GM21447 (cell line): ENCODE measurements around the gene FAIM.
"Not testable (repeated sequence)": the region's sequence is repeated elsewhere in the genome, so short reads cannot be mapped to it uniquely, and the experiment has no call there.

ENCODE experiments used
- ATAC-seq: cut with Tn5 transposase; IDR thresholded peaks from one replicate; pipeline ENCODE4 v1.9.1; 2021; ENCODE audit not compliant: unreplicated experiment

FAIM gene

GRCh38 chr3:138600100-138600745, 8.3 kb upstream of the FAIM start:
- no peak for ATAC-seq

GRCh38 chr3:138601661-138602060, 6.9 kb upstream of the FAIM start:
- ATAC-seq = not testable (repeated sequence)

- not testable (repeated sequence) for ATAC-seq
Measured at GRCh38 chr3:138604106-138604595, 4.4 kb upstream of the FAIM start.

- no peak for ATAC-seq
Measured at GRCh38 chr3:138609898-138610266, 1.3 kb downstream of the FAIM start.

- no peak for ATAC-seq
Measured at GRCh38 chr3:138615462-138615861, 6.9 kb downstream of the FAIM start.

GRCh38 chr3:138620431-138620830, 11.9 kb downstream of the FAIM start:
- no peak for ATAC-seq

- no peak for ATAC-seq
Measured at GRCh38 chr3:138624518-138624917, 15.9 kb downstream of the FAIM start.

- ATAC-seq = no peak
Measured at GRCh38 chr3:138625707-138626365, 17.3 kb downstream of the FAIM start.

- no peak for ATAC-seq
Measured at GRCh38 chr3:138629526-138629925, 21.0 kb downstream of the FAIM start.

GRCh38 chr3:138638641-138639040, 30.1 kb downstream of the FAIM start:
- ATAC-seq = no peak

GRCh38 chr3:138640537-138640936, 32.0 kb downstream of the FAIM start:
- ATAC-seq = no peak

- ATAC-seq = no peak
Measured at GRCh38 chr3:138642226-138642926, 33.8 kb downstream of the FAIM start.

GRCh38 chr3:138642927-138643253, 34.3 kb downstream of the FAIM start:
- no peak for ATAC-seq

GRCh38 chr3:138646008-138646407, 37.4 kb downstream of the FAIM start:
- no peak for ATAC-seq

- ATAC-seq = no peak
Measured at GRCh38 chr3:138646513-138646912, 37.9 kb downstream of the FAIM start.

- ATAC-seq = no peak
Measured at GRCh38 chr3:138649134-138649533, 40.6 kb downstream of the FAIM start.

- ATAC-seq = no peak
Measured at GRCh38 chr3:138653567-138653966, 45.0 kb downstream of the FAIM start.

- ATAC-seq = no peak
Measured at GRCh38 chr3:138657508-138657907, 48.9 kb downstream of the FAIM start.

- no peak for ATAC-seq
Measured at GRCh38 chr3:138668107-138668506, 59.5 kb downstream of the FAIM start.

GRCh38 chr3:138670407-138670806, 61.8 kb downstream of the FAIM start:
- ATAC-seq = no peak

- no peak for ATAC-seq
Measured at GRCh38 chr3:138673641-138674530, 65.3 kb downstream of the FAIM start.
